GM12864 (cell line): ENCODE data around the gene PPP6R2.
"Not testable (repeated sequence)": the region's sequence is repeated elsewhere in the genome, so short reads cannot be mapped to it uniquely, and the experiment has no call there.

Source experiments
- DNase-seq: peaks from one replicate; pipeline ENCODE4 v3.0.0-alpha.2; 2011; ENCODE audit warnings: low read depth
- H3K4me3 ChIP-seq: 2 replicates; pipeline ENCODE4 v1.5.1; 2011; ENCODE audit warnings: mild to moderate bottlenecking, low read depth, low read length, control low read depth
- TF ChIP-seq, protein P1 (sequence below): IDR thresholded peaks from 2 replicates; pipeline ENCODE4 v1.5.1; 2011; ENCODE audit warnings: low read depth, mild to moderate bottlenecking, moderate library complexity, low read length, control low read depth, inconsistent platforms; ENCODE audit errors: missing control alignments

Gene PPP6R2

DNA sequence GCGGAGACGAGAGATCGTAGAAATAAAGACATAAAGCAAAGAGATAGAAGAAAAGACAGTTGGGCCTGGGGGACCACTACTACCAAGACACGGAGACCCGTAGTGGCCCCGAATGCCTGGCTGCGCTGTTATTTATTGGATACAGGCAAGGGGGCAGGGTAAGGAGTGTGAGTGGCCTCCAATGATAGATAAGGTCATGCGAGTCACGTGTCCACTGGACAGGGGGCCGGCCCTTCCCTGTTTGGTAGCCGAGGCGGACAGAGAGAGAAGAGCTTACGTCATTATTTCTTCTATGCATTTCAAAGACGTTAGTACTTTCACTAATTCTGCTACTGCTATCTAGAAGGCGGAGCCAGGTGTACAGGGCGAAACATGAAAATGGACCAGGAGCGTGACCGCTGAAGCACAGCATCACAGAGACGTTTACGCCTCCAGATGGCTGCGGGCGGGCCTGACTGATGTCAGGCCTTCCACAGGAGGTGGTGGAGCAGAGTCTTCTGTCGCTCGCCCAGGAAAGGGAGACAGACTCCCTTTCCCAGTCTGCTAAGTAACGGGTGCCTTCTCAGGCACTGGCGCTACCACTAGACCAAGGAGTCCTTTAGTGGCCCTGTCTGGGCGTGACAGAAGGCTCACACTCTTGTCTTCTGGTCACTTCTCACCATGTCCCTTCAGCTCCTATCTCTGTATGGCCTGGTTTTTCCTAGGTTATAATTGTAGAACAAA lies 24.8 kb downstream of the PPP6R2 start:
- DNase-seq: no peak
- TF ChIP-seq, protein P1, sequence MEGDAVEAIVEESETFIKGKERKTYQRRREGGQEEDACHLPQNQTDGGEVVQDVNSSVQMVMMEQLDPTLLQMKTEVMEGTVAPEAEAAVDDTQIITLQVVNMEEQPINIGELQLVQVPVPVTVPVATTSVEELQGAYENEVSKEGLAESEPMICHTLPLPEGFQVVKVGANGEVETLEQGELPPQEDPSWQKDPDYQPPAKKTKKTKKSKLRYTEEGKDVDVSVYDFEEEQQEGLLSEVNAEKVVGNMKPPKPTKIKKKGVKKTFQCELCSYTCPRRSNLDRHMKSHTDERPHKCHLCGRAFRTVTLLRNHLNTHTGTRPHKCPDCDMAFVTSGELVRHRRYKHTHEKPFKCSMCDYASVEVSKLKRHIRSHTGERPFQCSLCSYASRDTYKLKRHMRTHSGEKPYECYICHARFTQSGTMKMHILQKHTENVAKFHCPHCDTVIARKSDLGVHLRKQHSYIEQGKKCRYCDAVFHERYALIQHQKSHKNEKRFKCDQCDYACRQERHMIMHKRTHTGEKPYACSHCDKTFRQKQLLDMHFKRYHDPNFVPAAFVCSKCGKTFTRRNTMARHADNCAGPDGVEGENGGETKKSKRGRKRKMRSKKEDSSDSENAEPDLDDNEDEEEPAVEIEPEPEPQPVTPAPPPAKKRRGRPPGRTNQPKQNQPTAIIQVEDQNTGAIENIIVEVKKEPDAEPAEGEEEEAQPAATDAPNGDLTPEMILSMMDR: no peak
- H3K4me3 ChIP-seq: no peak overlapping the region

DNA sequence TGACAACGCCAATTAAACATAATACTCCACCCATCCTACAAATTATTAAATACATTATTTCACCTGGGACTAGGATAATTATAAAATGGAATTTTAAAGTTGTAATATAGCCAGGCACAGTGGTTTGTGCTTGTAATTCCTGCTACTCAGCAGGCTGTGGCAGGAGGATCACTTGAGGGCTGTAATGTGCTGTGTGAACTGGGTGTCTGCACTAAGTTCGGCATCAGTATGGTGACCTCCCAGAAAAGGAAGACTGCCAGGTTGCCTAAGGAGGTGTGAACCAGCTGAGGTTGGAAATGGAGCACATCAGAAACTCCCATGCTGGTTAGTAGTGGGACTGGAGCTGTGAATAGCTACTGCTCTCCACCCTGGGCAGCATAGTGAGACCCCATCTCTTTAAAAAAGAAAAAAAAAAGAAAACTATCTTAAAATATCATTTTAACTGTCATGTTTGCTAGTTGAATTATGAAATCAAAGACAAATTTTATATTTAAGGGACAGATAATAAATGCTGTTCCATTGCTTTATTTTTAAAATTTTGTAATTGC lies 28.0 kb downstream of the PPP6R2 start:
- DNase-seq: no peak
- no peak overlapping the region for H3K4me3 ChIP-seq
- TF ChIP-seq, protein P1: no peak

DNA sequence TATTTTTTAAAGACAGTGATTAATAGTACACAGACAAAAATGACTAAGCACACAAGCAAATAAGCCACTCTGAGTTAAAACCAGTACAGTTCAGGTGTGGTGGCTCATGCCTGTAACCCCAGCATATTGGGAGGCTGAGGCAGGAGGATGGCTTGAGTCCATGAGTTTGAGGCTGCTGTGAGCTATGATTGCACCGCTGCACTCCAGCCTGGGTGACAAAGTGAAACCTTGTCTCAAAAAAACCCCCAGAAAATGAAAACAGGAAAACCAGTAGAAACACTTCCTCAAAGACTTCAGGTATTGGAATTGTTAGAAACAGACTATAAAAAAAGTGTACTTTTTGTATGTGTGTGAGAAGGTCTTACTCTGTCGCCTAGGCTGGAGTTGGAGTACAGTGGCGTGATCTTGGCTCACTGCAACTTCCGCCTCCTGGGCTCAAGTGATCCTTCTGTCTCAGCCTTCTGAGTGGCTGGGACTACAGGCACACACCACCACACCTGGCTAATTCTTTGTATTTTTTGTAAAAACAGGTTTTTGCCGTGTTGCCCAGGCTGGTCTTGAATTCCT lies 33.0 kb downstream of the PPP6R2 start:
- no peak overlapping the region for H3K4me3 ChIP-seq
- TF ChIP-seq, protein P1: no peak
- DNase-seq: no peak

DNA sequence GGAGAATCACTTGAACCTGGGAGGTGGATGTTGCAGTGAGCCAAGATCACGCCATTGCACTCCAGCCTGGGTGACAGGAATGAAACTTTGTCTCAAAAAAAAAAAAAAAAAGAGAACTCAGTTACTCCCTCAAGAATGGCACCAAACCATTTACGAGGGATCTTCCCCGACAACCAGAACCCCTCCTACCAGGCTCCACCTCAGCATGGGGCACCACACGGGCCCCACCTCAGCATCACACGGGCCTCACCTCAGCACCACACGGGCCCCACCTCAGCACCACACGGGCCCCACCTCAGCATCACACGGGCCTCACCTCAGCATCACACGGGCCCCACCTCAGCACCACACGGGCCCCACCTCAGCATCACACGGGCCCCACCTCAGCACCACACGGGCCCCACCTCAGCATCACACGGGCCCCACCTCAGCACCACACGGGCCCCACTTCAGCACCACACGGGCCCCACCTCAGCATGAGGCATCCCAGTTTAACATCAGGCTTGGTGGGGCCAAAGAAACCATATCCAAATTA lies 38.0 kb downstream of the PPP6R2 start:
- not testable (repeated sequence) for DNase-seq, H3K4me3 ChIP-seq

DNA sequence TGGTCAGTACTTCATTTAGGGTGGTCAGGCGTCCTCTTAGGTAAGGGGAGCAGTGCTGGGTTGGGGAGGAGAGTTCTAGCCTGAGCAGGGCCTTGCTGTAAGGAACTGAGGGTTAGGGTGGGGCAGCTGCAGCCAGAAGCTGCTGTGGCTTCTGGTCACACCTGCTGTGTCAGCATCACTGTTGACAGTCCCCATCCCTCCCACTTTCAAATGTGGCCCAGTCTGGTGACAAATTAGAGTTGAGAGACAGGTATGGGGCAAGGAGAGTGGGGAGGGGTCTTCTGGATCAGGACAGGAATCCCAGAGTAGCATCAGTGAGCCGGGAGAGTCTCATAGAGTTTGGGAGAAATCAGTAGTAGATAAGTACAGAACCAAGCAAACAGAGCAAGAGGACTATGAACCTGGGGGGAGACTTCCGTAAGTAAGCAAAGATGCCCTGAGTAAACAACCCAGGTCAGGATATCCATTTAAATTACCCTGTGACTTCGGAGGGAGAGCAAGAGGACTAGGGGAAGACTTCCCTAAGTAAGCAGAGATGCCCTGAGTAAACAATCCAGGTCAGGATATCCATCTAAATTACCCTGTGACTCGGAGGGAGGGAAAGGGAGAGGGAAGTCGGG lies 53.7 kb downstream of the PPP6R2 start:
- H3K4me3 ChIP-seq: no peak overlapping the region
- TF ChIP-seq, protein P1: no peak
- no peak for DNase-seq

DNA sequence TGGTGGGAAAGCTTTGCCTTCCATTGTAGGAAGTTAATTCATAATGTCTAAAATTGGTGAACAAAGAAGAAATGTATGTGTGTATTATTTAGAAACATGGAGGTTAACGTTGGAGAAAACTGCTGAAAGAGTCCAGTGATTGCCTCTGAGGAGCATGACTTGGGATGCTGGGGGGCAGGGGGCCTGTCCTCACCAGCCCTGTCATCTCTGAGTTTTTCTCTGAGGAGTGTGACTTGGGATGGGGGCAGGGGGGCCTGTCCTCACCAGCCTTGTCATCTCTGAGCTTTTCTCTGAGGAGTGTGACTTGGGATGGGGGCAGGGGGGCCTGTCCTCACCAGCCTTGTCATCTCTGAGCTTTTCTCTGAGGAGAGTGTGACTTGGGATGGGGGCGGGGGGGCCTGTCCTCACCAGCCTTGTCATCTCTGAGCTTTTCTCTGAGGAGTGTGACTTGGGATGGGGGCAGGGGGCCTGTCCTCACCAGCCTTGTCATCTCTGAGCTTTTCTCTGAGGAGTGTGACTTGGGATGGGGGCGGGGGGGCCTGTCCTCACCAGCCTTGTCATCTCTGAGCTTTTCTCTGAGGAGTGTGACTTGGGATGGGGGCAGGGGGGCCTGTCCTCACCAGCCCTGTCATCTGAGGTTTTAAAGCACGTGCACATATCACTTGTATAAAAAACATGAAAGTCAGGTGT lies 54.4 kb downstream of the PPP6R2 start:
- not testable (repeated sequence) for H3K4me3 ChIP-seq, DNase-seq

DNA sequence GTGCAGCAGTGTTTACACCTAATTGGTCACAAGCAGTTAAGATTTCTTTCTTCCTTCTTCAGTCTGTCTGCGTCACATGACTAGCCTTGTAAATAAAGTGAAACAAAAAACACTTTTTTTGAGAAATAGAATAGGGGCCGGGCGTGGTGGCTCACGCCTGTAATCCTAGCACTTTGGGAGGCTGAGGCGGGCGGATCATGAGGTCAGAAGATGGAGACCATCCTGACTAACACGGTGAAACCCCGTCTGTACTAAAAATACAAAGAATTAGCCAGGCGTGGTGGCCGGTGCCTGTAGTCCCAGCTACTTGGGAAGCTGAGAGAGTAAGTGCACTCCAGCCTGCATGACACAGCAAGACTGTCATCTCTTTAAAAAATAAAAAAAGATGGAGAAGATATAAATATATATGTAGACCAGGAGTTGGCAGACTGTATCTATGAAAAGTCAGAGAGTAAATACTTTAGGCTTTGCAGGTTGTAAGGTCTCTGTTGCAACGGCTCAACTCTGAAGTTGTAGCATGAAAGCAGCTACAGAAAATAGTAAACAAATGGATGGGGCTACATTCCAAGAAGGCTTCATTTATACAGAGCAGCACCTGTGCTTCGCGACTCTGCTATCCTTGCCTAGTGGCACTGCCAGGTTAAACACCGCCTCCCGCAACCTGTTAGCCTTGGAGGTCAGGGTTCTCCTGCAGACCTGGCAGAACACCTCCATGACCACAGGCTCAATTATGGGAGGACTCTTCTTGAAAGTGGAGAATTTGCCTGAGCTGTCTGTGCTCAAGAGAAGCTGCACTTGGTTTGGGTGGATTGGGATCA lies 55.9 kb downstream of the PPP6R2 start:
- no peak overlapping the region for H3K4me3 ChIP-seq
- no peak for DNase-seq
- TF ChIP-seq, protein P1: no peak
